HepG2 (cell line): ENCODE results near the gene PALM. TPM values are rescaled to one million over a fixed set of nuclear protein-coding genes. Genes with fewer than 3 reads are reported as not detected.
A peak's percentile ranks its signal among the peaks of the same experiment; 100 is the strongest.

ENCODE experiments used
- ATAC-seq: fragments of 200-7000 bp; cut with Tn5 transposase; 3 replicates; pipeline ENCODE4 v1.9.1; 2020; ENCODE audit warnings: mild to moderate bottlenecking, moderate library complexity
- BruUV-seq: library from RNA; stranded (reverse); fragments of 400-500 nt; replicated peaks from 2 replicates; lab custom pipeline; 2021; lab: Mats Ljungman, UMichigan
- CTCF ChIA-PET: fragments of 300-600 bp; formaldehyde crosslinking; extraction: SDS; loops from one replicate; lab custom pipeline; 2021; ENCODE audit warnings: low total read pairs, inconsistent platforms, low intra/inter-chr PET ratio; lab: Yijun Ruan, JAX
- POLR2A ChIA-PET: fragments of 350-600 bp; sonication (Branson Sonifier 250); formaldehyde crosslinking; loops from one replicate; lab custom pipeline; 2020; ENCODE audit warnings: antibody characterized with exemption, inconsistent platforms; lab: Yijun Ruan, JAX
- DNase-seq: peaks from one replicate; pipeline ENCODE4 v3.0.0-alpha.2; 2015; ENCODE audit warnings: low spot score
- FAIRE-seq: peaks from 3 replicates; lab custom pipeline; 2011; peaks lifted over from hg19 to GRCh38; lab: Jason Lieb, UNC
- H2AFZ ChIP-seq: one replicate; pipeline ENCODE4 v1.6.1; 2011; ENCODE audit warnings: low read length, inconsistent platforms
- H3K27ac ChIP-seq: fragments of 300-600 bp; 3 replicates; pipeline ENCODE4 v1.8.0; 2011; ENCODE audit warnings: mixed run types, mild to moderate bottlenecking, mixed read lengths, low read length, inconsistent platforms; ENCODE audit not compliant: insufficient read depth; ENCODE audit errors: extremely low read length
- H3K27me3 ChIP-seq, 2 experiments: fragments of 200-600 bp in 1 of 2; 2 replicates in 1 of 2; 3 replicates in 1 of 2; pipeline versions ENCODE4 v1.6.0 to v1.8.0; 2011; ENCODE audit warnings: low read length in 2 of 2, mild to moderate bottlenecking in 2 of 2, moderate library complexity in 2 of 2, inconsistent platforms in 1 of 2; ENCODE audit not compliant: insufficient read depth in 2 of 2, control insufficient read depth in 1 of 2
- H3K36me3 ChIP-seq, 2 experiments: fragments of 200-600 bp in 1 of 2; replicated peaks in 1 of 2; 2 replicates in 1 of 2; 3 replicates in 1 of 2; pipeline versions ENCODE4 v1.5.1 to v1.8.0; 2011; ENCODE audit warnings: low read length in 2 of 2, inconsistent platforms in 1 of 2; ENCODE audit not compliant: insufficient read depth in 2 of 2, control insufficient read depth in 1 of 2
- H3K4me1 ChIP-seq: 2 replicates; pipeline ENCODE4 v1.5.1; 2012; ENCODE audit warnings: low read length, inconsistent platforms; ENCODE audit not compliant: insufficient read depth
- H3K4me2 ChIP-seq: 2 replicates; pipeline ENCODE4 v1.6.0; 2011; ENCODE audit warnings: low read depth, low read length, inconsistent platforms
- H3K4me3 ChIP-seq, 3 experiments: fragments of 200-600 bp in 1 of 3; sonication (generic), shearing (Covaris generic) in 1 of 3; replicated peaks in 1 of 3; 2 replicates each; pipeline ENCODE4 v1.5.1; 2011 to 2016; ENCODE audit warnings: low read length in 3 of 3, inconsistent platforms in 2 of 3, low read depth in 2 of 3, mild to moderate bottlenecking in 2 of 3, control low read depth in 1 of 3, mixed read lengths in 1 of 3; ENCODE audit not compliant: insufficient read depth in 1 of 3
- H3K79me2 ChIP-seq: one replicate; pipeline ENCODE4 v1.6.1; 2011; ENCODE audit warnings: low read length, inconsistent platforms; ENCODE audit not compliant: insufficient read depth
- H3K9ac ChIP-seq: 2 replicates; pipeline ENCODE4 v1.6.0; 2011; ENCODE audit warnings: mild to moderate bottlenecking, low read depth, low read length, inconsistent platforms; ENCODE audit not compliant: insufficient read depth
- H3K9me3 ChIP-seq: 2 replicates; pipeline ENCODE4 v1.5.1; 2012; ENCODE audit warnings: mild to moderate bottlenecking, low read length
- H4K20me1 ChIP-seq: 2 replicates; pipeline ENCODE4 v1.6.0; 2011; ENCODE audit warnings: inconsistent platforms, mild to moderate bottlenecking, low read length, moderate library complexity; ENCODE audit not compliant: insufficient read depth
- DMAP1 ChIP-seq: IDR thresholded peaks from 2 replicates; pipeline ENCODE4 v1.6.1; 2016
- HNRNPL ChIP-seq: fragments of 200-400 bp; formaldehyde crosslinking; IDR thresholded peaks from 2 replicates; pipeline ENCODE4 v1.6.1; 2017; ENCODE audit warnings: mild to moderate bottlenecking, low read depth, low read length
- KIAA2018 ChIP-seq: sonication (generic); formaldehyde crosslinking; IDR thresholded peaks from 2 replicates; pipeline ENCODE4 v1.5.0; 2020; ENCODE audit warnings: mild to moderate bottlenecking, missing genetic modification reagents, borderline replicate concordance
- SP1 ChIP-seq, 2 experiments: fragments of 450-650 bp in 1 of 2; sonication (generic) in 1 of 2; formaldehyde crosslinking in 1 of 2; IDR thresholded peaks; 2 replicates each; pipeline versions ENCODE4 v1.4.0 to v1.6.1; 2016 to 2020; ENCODE audit warnings: missing genetic modification reagents in 1 of 2
- TBP ChIP-seq: sonication (generic); formaldehyde crosslinking; IDR thresholded peaks from 2 replicates; pipeline ENCODE4 v1.5.0; 2020; ENCODE audit warnings: missing genetic modification reagents
- ZFP36 ChIP-seq: fragments of 150-350 bp; IDR thresholded peaks from 2 replicates; pipeline ENCODE4 v1.6.1; 2018; ENCODE audit warnings: borderline replicate concordance, low read length, low read depth; ENCODE audit not compliant: partially characterized antibody
- WGBS: methylation state at CpG from one replicate; pipeline ENCODE4 v1.1.6; 2017; ENCODE audit warnings: low lambda C conversion rate; 5-methylcytosine and 5-hydroxymethylcytosine counted together
- in situ Hi-C: cut with HindIII; loops from 2 replicates; pipeline ENCODE4 v1.10.0; 2017; ENCODE audit warnings: low pct_unique_long_range_greater_than_20kb; ENCODE audit not compliant: extremely low pct_ligation_motif_present
- intact Hi-C: fragments of 100-400 bp; cut with micrococcal nuclease; formaldehyde crosslinking; loops from one replicate; pipeline ENCODE4 v1.10.0; 2022; ENCODE audit not compliant: unreplicated experiment
- polyA plus RNA-seq, 8 experiments: library from polyadenylated mRNA; depleted of rRNA in 3 of 8; stranded (reverse) in 7 of 8; unstranded in 1 of 8; fragments of >200 nt; fragmentation: Illumina TruSeq in 4 of 8; extraction: Trizol in 4 of 8; gene quantifications; 2 replicates each; pipeline versions ENCODE4 v1.2.1 to v1.2.3, GENCODE V29; 2011 to 2016; ENCODE audit warnings: low read depth in 4 of 8, missing spikeins in 1 of 8, mixed read lengths in 1 of 8; ENCODE audit not compliant: insufficient read depth in 1 of 8
- total RNA-seq, 5 experiments: library from RNA; depleted of rRNA; stranded (reverse); fragments of >200 nt; fragmentation: Illumina TruSeq; extraction: Trizol; gene quantifications; 2 replicates each; pipeline ENCODE4 v1.2.3, GENCODE V29; 2016; ENCODE audit warnings: low read depth in 1 of 5

PALM gene
- total and polyA plus RNA-seq, 2 of the 13 experiments (the other 11 are each of a cell fraction or from before 2014, with no cell fraction given), result 4.0 to 9.7 TPM

GRCh38 chr19:754530-754929 is 45.8 kb downstream of the PALM start:
- Histone ChIP-seq H3K36me3 (no peaks in the 10 kb centered on the region), H3K27ac (no peak overlapping the region), H3K4me1 (peaks cover 45% of the 10 kb centered on the region), H3K27me3 (no peaks in the 10 kb centered on the region), H3K9ac (no peak overlapping the region), H3K9me3 (no peaks in the 10 kb centered on the region; the same call in 1 of the 2 replicates), H3K4me2 (no peak overlapping the region), H2AFZ (no peak overlapping the region), H4K20me1 (no peaks in the 10 kb centered on the region), H3K79me2 (no peaks in the 10 kb centered on the region), H3K4me3 (no peak overlapping the region)
- in situ Hi-C loops (no loop called here), intact Hi-C loops (no loop called here)
- ATAC-seq, result no peak
- no peak for DNase-seq
- WGBS, result 95% methylated on average over 9 of the region's 9 CpGs
- ChIA-PET POLR2A (no interaction called here), CTCF (no interaction called here)
- TF ChIP-seq SP1 (IDR thresholded peaks at IDR 0.05), result no peak
- TF ChIP-seq SP1 (CRISPR knock-in tag; IDR thresholded peaks at IDR 0.05), result no peak
- peak; percentile 32 for TF ChIP-seq ZFP36
- no TSS peak for BruUV-seq
- FAIRE-seq, result no peak

GRCh38 chr19:755063-755462 is 46.3 kb downstream of the PALM start:
- Histone ChIP-seq H2AFZ (no peak overlapping the region), H3K4me2 (no peak overlapping the region), H3K36me3 (no peaks in the 10 kb centered on the region), H3K27ac (no peak overlapping the region), H3K27me3 (no peaks in the 10 kb centered on the region), H3K4me1 (peaks cover 45% of the 10 kb centered on the region), H4K20me1 (no peaks in the 10 kb centered on the region), H3K79me2 (no peaks in the 10 kb centered on the region), H3K9ac (no peak overlapping the region), H3K9me3 (no peaks in the 10 kb centered on the region; the same call in 1 of the 2 replicates), H3K4me3 (no peak overlapping the region)
- 76% methylated on average over 10 of the region's 15 CpGs for WGBS
- ChIA-PET POLR2A (no interaction called here), CTCF (no interaction called here)
- FAIRE-seq (no peak), ATAC-seq (no peak), DNase-seq (no peak)
- intact Hi-C loops (no loop called here), in situ Hi-C loops (no loop called here)
- BruUV-seq, result no TSS peak
- 0 out of 2 replicates have a peak, but pooled peaks have one; percentile 22 for TF ChIP-seq HNRNPL
- TF ChIP-seq KIAA2018 (CRISPR knock-in tag), result no peak
- TF ChIP-seq TBP (CRISPR knock-in tag), result no peak
- no peak for TF ChIP-seq DMAP1
